Osteocyte (in vitro differentiated cells): ENCODE measurements around the gene ABCG5. TPM values are rescaled to one million over a fixed set of nuclear protein-coding genes. Genes with fewer than 3 reads are reported as not detected.

Source experiments
- DNase-seq: peaks from one replicate; pipeline ENCODE4 v3.0.0; 2021; ENCODE audit warnings: mixed read lengths; ENCODE audit not compliant: unreplicated experiment; ENCODE audit errors: extremely low spot score
- H3K27ac Mint-ChIP-seq: one replicate; pipeline ENCODE4 v1.8.0; 2021; ENCODE audit warnings: mild to moderate bottlenecking, mixed read lengths; ENCODE audit not compliant: unreplicated experiment
- H3K27me3 Mint-ChIP-seq: one replicate; pipeline ENCODE4 v1.8.0; 2021; ENCODE audit warnings: mixed read lengths; ENCODE audit not compliant: unreplicated experiment
- H3K36me3 Mint-ChIP-seq: one replicate; pipeline ENCODE4 v1.8.0; 2021; ENCODE audit warnings: mixed read lengths; ENCODE audit not compliant: unreplicated experiment
- H3K4me1 Mint-ChIP-seq: one replicate; pipeline ENCODE4 v1.8.0; 2021; ENCODE audit warnings: mixed read lengths; ENCODE audit not compliant: unreplicated experiment
- H3K4me3 Mint-ChIP-seq: one replicate; pipeline ENCODE4 v1.8.0; 2021; ENCODE audit warnings: mild to moderate bottlenecking, moderate library complexity, mixed read lengths; ENCODE audit not compliant: unreplicated experiment
- H3K9me3 Mint-ChIP-seq: one replicate; pipeline ENCODE4 v1.8.0; 2021; ENCODE audit warnings: mixed read lengths; ENCODE audit not compliant: unreplicated experiment
- CTCF ChIP-seq: fragments of 200-600 bp; sonication (generic); IDR thresholded peaks from 2 replicates; pipeline ENCODE4 v1.5.0; 2021; ENCODE audit warnings: antibody characterized with exemption, mild to moderate bottlenecking, moderate library complexity
- total RNA-seq: library from RNA; stranded (reverse); gene quantifications from 2 replicates; pipeline ENCODE4 v1.2.1, GENCODE V29; 2021

The ABCG5 gene
- total RNA-seq, 1 donor from 2014 or later, result not detected

- Mint-ChIP-seq H3K27ac (no peak overlapping the region), H3K4me3 (no peak overlapping the region), H3K9me3 (no peaks in the 10 kb centered on the region), H3K4me1 (peaks cover 3% of the 10 kb centered on the region), H3K36me3 (peaks cover 34% of the 10 kb centered on the region), H3K27me3 (no peaks in the 10 kb centered on the region)
- peak; percentile 20 for TF ChIP-seq CTCF
- DNase-seq, result no peak
Measured at GRCh38 chr2:43798300-43798699, 40.3 kb downstream of the ABCG5 start.

GRCh38 chr2:43796206-43796605 is 42.4 kb downstream of the ABCG5 start:
- H3K36me3 Mint-ChIP-seq, result peaks cover 25% of the 10 kb centered on the region
- H3K4me3 Mint-ChIP-seq, result no peak overlapping the region
- H3K27ac Mint-ChIP-seq, result no peak overlapping the region
- no peak for TF ChIP-seq CTCF
- no peaks in the 10 kb centered on the region for H3K27me3 Mint-ChIP-seq
- H3K9me3 Mint-ChIP-seq, result no peaks in the 10 kb centered on the region
- H3K4me1 Mint-ChIP-seq, result peaks cover 9% of the 10 kb centered on the region
- DNase-seq, result no peak

GRCh38 chr2:43794956-43795355 is 43.7 kb downstream of the ABCG5 start:
- peaks cover 25% of the 10 kb centered on the region for H3K36me3 Mint-ChIP-seq
- DNase-seq, result no peak
- no peak overlapping the region for H3K4me3 Mint-ChIP-seq
- no peaks in the 10 kb centered on the region for H3K27me3 Mint-ChIP-seq
- H3K4me1 Mint-ChIP-seq, result peaks cover 22% of the 10 kb centered on the region
- TF ChIP-seq CTCF, result no peak
- H3K9me3 Mint-ChIP-seq, result no peaks in the 10 kb centered on the region
- no peak overlapping the region for H3K27ac Mint-ChIP-seq

- Mint-ChIP-seq H3K27me3 (no peaks in the 10 kb centered on the region), H3K36me3 (peaks cover 32% of the 10 kb centered on the region), H3K4me1 (peaks cover 33% of the 10 kb centered on the region), H3K4me3 (no peak overlapping the region), H3K9me3 (no peaks in the 10 kb centered on the region), H3K27ac (no peak overlapping the region)
- no peak for TF ChIP-seq CTCF
- no peak for DNase-seq
Measured at GRCh38 chr2:43792653-43793052, 46.0 kb downstream of the ABCG5 start.

- no peak overlapping the region for H3K4me3 Mint-ChIP-seq
- TF ChIP-seq CTCF, result no peak
Measured at GRCh38 chr2:43791035-43791765, 47.4 kb downstream of the ABCG5 start.

More at GRCh38 chr2:43791035-43791765, 47.4 kb downstream of the ABCG5 start:
- Mint-ChIP-seq H3K27ac (peak overlapping the region; percentile 80), H3K27me3 (no peaks in the 10 kb centered on the region), H3K36me3 (peaks cover 34% of the 10 kb centered on the region), H3K4me1 (peaks cover 35% of the 10 kb centered on the region), H3K9me3 (no peaks in the 10 kb centered on the region)
- no peak for DNase-seq
